A172 (cell line): Measurements from ENCODE around the gene HDGF. TPM values are rescaled to one million over a fixed set of nuclear protein-coding genes. Genes with fewer than 3 reads are reported as not detected.

ENCODE experiments used
- DNase-seq: peaks from one replicate; pipeline ENCODE4 v3.0.0-alpha.2; 2015; ENCODE audit warnings: low spot score
- total RNA-seq: library from RNA; depleted of rRNA; stranded (reverse); fragments of >200 nt; shearing (Covaris generic); gene quantifications from 2 replicates; pipeline ENCODE4 v1.2.3, GENCODE V29; 2014

Gene HDGF
- total RNA-seq, 1 experiment from 2014 or later, result 430 TPM

- DNase-seq, result peak; percentile 95
Observed at GRCh38 chr1:156746728-156747631, 4.5 kb downstream of the HDGF start.

DNA sequence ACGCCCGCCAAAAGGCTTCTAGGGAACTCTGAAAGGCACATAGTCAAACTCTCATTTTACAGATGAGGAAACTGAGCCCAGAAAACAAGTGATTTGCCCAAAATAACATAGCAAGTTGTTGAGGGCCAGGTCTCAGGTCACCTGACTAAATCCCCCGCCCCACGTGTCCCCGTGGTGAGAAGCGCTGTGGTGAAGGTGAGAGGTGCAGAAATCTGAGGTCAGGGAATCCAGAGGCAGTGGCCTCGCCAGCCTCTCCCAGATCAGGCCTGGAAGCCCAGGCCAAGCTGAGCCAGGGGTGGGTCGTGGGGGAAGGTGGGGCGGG lies 5.1 kb downstream of the HDGF start:
- DNase-seq, result no peak

DNA sequence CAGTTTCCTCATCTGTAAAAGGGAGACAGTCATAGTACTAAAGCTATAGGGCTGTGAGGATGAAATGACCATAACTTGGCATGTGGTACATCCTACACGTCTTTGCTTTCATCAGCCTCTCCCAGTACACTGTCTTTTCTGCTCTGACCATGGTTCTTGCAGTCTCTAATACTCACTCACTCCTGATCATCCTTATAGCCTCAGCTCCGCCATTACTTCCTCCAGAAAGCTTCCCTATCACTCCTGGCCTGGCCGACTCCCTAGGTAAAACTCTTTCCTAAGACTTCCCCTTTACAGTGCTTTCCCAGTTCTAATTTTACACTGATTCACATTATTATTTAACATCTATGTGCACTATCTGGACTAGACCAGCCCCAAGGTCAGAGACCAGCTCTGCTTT lies 5.6 kb downstream of the HDGF start:
- no peak for DNase-seq

- DNase-seq, result no peak
Observed at GRCh38 chr1:156744786-156745419, 6.6 kb downstream of the HDGF start.

- no peak for DNase-seq
Observed at GRCh38 chr1:156744344-156744743, 7.1 kb downstream of the HDGF start.

- DNase-seq, result no peak
Observed at GRCh38 chr1:156743367-156744302, 7.8 kb downstream of the HDGF start.

DNA sequence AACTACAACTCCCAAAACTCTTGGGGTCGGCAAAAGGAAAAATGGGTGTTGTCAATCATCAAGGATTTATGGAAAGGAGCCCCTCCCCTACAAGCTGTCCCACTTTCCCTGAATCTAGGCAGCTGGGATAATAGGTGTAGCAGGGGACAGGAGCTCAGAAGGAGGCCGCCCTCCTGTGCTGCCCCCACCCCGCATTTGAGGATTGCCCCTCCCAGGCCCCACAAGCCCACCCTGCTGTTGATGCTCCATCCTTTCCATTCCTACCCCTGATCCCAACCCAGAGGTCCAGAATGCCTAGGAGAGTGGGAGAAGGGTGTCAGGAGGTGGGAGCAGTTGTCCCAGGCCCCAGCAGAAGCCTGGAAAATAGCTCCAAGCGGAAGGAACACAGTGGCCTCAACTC lies 8.7 kb downstream of the HDGF start:
- no peak for DNase-seq

GRCh38 chr1:156742017-156742416 lies 9.5 kb downstream of the HDGF start:
- no peak for DNase-seq

- no peak for DNase-seq
Observed at GRCh38 chr1:156741481-156741983, 9.9 kb downstream of the HDGF start.

GRCh38 chr1:156740741-156741480 lies 10.6 kb downstream of the HDGF start, which contains the start of gene MRPL24:
Gene MRPL24, minus strand, starts transcription at chr1:156741088. Its CDS starts 2,384 bp downstream, at chr1:156738704.
- DNase-seq, result peak; percentile 99

DNA sequence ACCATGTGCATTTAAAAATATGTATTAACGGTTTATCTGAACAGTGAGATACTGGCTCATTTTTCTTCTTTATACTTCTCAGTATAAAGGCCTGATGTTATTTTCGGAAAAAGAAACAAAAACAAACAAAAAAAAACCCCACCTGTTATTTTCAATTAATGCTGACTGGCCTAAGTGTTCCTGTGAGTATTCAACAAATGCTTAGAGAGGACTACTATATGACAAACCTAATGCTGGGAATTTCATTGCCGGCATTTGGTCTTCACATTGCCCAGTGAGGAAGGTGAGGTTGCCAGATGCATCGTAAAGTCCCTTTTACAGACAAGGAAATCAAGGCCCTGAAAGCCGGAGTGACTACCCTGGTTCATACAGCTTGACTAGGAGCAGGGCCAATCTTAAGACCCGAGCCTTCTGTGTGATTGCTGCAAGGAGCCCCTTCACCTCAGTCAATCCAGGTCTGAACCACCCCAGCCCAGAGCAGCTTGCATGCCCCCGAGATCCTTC lies 11.2 kb downstream of the HDGF start:
- peak; percentile 30 for DNase-seq

DNA sequence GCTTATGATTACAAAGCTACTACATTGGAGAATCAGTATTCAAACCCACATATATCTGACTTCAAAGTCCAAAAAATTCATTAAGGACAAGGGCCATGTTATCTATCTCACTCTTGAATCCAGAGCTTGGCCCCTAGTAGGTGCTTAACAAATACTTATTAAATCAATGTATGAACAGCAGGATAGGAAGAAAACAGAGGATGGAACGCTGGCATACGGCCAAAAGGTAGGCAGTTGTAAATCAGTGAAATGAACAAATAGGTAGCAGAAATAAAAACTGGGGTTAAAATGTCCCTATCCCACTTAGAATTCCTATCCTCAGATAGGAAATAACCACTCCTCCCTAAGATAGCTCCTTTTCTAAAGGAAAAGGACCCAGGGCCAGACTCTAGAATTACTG lies 12.6 kb downstream of the HDGF start:
- no peak for DNase-seq

- no peak for DNase-seq
Observed at GRCh38 chr1:156738407-156738806, 13.1 kb downstream of the HDGF start.

GRCh38 chr1:156733989-156734584 lies 17.4 kb downstream of the HDGF start:
- DNase-seq, result no peak

GRCh38 chr1:156728599-156729462 lies 22.6 kb downstream of the HDGF start, which contains the start of gene ISG20L2:
Gene ISG20L2, minus strand, starts transcription at chr1:156728766. Its CDS starts 1,114 bp downstream, at chr1:156727652.
- DNase-seq, result peak; percentile 99

DNA sequence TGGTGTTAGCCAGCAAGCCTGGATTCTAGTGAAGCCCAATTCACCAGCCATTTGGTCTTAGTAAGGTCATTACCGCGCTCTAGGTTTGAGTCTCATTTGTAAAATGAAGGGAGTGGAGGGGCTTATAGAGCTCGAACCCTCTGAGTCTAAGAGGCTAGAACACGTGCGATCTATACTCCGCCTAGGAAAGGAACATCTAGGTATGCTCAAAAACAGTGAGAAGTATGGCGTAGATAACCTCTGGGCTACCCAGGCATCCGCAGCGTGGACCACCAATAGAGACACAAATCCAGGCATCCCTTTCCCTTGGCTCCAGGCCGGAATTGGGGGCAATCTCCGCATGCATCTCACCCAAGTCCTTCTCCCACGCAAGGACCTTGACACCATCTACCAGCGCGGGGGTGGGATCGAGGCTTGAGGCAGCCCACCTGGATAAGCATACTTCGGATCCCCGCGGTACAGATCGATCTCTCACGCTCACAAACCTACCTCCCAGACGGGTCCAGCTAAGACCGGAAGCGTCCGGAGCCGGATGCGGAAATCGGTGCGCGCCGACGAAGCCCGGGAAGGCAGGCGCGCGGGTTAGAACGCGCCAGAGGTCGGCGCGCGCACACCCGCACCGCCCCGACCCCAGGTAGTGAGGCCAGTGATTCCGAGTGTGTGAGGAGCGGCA lies 23.4 kb downstream of the HDGF start, which contains the start of gene METTL25B:
TSS of gene METTL25B (plus strand) at position 544 of the 673 bp plus-strand sequence. CDS start 636 bp downstream, outside the sequence.
- peak; percentile 61 for DNase-seq

DNA sequence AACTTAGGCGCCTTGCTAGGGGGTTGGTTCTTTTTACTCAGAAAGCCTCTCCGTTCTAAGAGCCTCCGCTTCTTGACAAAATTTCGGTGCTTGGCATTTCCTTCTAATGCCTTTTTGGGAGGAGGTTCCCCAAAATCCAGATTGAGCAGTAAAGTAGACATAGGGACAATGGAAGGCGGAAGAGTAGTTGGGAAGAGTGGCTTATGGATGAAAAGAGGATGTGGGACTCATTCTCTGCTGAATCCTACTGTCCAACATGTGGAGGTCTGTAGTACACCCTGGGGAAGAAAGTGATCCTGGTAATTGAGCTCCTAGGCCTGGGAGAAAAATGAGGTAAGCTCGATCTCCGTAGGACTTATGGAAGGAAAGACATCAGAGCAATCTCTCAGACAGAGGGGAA lies 24.0 kb downstream of the HDGF start:
- DNase-seq, result no peak

DNA sequence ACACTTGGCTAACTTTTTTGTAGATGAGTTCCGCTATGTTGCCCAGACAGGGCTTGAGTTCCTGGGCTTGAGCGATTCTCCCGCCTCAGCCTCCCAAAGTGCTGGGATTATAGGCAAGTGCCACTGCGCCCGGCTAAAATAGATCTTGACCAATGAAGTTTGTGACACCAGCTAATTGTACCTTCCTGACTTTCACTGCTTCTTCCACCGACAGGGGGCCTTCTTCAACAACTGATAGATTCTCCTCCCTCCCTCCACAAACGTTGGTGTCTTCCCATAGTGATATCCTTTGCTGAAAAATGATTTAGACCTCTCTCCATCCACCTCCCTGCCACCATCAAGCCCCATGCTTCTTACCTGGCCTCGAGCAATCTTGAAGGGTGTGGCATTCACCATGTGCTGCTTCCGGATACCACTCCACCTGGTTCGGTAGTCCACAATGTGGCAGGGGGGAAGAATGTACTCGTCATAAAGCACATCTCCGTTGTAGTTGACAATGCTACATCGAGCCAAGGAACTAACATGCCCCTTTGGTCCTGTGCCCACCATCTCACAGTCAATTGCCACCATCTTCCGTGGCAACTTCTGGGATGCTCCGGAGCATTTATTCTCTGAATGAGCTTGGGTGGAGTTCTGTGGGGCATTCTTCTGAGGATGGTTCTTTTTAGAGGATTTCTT lies 24.8 kb downstream of the HDGF start:
- DNase-seq, result peak; percentile 69
